Measurements from ENCODE around the gene SMIM35.

The SMIM35 gene

GRCh38 chr11:117958949-117959348 lies 127.8 kb downstream of the SMIM35 start:
- no peak for DNase-seq (ENCODE audit: low read depth in 2 of 2)

Data from stimulated activated CD4-positive, alpha-beta T cell treated with anti-CD3 and anti-CD28 coated beads, Interleukin-12 subunit alpha, Interleukin-12 subunit beta, amount 100 ng/mL, for 24 hours (primary cell).